Measurements from ENCODE around the gene MED28. TPM values are rescaled to one million over a fixed set of nuclear protein-coding genes. Genes with fewer than 3 reads are reported as not detected.

The MED28 gene
- total RNA-seq, 2 experiments from 2014 or later = 55.2 to 58.4 TPM

DNA sequence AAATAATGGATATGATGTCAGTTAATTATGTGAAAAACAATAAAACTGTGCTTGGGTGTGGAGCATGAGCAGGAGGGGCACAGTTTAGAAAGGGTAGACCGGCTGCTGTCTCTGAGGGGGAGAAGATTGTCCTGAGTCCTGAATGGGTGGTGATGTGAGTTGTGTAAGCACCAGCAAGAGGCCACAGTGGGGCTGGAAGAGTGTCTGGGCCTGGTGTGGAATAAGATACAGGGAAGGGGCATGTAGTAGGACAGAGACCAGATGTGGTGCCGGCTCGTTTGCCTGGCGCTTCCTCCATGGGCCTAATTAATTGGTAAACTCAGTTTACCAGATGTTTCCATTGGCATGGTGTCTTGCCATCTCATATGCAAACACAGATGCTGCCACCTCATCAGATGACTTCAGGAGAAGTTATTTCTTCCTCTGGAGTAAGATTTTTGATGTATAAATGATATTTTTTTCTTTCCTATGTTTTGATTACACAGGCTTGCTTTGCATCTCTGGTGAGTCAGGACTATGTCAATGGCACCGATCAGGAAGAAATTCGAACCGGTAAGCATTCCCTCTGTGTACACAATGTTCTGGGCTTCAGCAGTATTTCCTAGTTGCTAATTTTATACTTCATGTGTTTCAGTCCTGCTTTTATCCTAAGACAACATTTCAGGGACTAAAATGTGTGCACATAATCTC lies 5.1 kb downstream of the MED28 start:
- ChIA-PET CTCF (interaction anchor here (0.8 to 2.0 kb wide), 3 partner anchors 17 to 70 kb away, joined by 3 to 10 read pairs (median 4); no protein-coding TSS in a partner anchor), POLR2A (interaction anchor here (0.6 to 1.4 kb wide), 3 partner anchors 41 to 744 kb away, joined by 3 read pairs; partner anchors contain the start of gene LAP3)
- Mint-ChIP-seq H3K9me3 (ENCODE audit: insufficient read depth) (no peaks in the 10 kb centered on the region), H3K27me3 (ENCODE audit: low read depth) (no peaks in the 10 kb centered on the region), H3K4me1 (ENCODE audit: low read depth) (peaks cover 41% of the 10 kb centered on the region), H3K4me3 (no peak overlapping the region), H3K27ac (peak overlapping the region; percentile 82), H3K36me3 (ENCODE audit: low read depth) (peaks cover 63% of the 10 kb centered on the region)
- no peak for ATAC-seq
- DNase-seq = no peak

DNA sequence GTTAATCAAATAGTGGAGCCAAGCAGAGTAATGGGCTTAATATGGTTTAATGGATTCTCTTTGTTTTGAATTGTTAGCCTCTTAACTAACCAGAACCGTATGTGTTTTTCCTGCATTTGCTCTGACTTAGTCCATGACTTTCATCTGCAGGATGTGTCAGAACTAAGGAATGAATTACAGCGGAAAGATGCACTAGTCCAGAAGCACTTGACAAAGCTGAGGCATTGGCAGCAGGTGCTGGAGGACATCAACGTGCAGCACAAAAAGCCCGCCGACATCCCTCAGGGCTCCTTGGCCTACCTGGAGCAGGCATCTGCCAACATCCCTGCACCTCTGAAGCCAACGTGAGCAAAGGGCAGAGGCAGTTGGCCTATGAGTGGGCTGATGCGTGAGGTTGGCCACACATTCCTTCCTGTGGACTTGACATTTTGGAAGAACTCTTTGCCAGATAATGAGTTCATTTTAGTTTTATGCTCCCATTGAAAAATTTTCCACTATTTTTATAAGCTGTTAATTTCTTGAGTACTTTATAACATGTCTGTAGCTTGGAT lies 9.1 kb downstream of the MED28 start:
- CTCF ChIA-PET = interaction anchor here (1.4 to 1.6 kb wide), 2 partner anchors 8 to 9 kb away, joined by 3 to 4 read pairs; partner anchors contain the start of gene MED28
- no peaks in the 10 kb centered on the region for H3K9me3 Mint-ChIP-seq (ENCODE audit: insufficient read depth)
- no peaks in the 10 kb centered on the region for H3K27me3 Mint-ChIP-seq (ENCODE audit: low read depth)
- no peak for DNase-seq
- no peak for ATAC-seq
- no peak overlapping the region for H3K27ac Mint-ChIP-seq
- H3K4me1 Mint-ChIP-seq (ENCODE audit: low read depth) = peaks cover 10% of the 10 kb centered on the region
- POLR2A ChIA-PET = interaction anchor here (0.8 kb wide), 1 partner anchor 9 kb away, joined by 4 read pairs; the partner anchor contains the start of gene MED28
- H3K4me3 Mint-ChIP-seq = no peak overlapping the region
- H3K36me3 Mint-ChIP-seq (ENCODE audit: low read depth) = peaks cover 74% of the 10 kb centered on the region

DNA sequence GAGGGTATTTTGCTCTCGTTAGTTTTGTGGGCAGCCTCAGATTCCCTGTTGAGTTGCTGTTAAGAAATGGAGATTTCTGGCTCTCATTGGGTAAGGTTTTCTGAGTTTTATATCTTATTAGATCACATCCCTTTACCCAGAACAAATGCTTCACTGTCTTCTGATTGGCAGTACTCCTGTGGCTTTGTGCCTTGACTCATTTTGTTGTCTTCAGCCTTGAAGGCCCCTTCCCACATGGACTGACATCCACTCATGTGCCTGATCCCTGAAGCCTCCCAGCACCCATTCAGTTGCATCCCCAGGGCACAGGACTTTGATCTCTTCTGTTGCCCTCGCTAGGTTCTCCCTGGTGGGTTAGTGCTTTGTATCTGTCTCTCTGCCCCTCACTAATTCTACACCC lies 10.4 kb downstream of the MED28 start:
- Mint-ChIP-seq H3K4me1 (ENCODE audit: low read depth) (no peaks in the 10 kb centered on the region), H3K27ac (no peak overlapping the region), H3K9me3 (ENCODE audit: insufficient read depth) (no peaks in the 10 kb centered on the region), H3K27me3 (ENCODE audit: low read depth) (no peaks in the 10 kb centered on the region), H3K4me3 (no peak overlapping the region), H3K36me3 (ENCODE audit: low read depth) (peaks cover 74% of the 10 kb centered on the region)
- ATAC-seq (no peak), DNase-seq (no peak)
- ChIA-PET CTCF (no interaction called here), POLR2A (no interaction called here)

DNA sequence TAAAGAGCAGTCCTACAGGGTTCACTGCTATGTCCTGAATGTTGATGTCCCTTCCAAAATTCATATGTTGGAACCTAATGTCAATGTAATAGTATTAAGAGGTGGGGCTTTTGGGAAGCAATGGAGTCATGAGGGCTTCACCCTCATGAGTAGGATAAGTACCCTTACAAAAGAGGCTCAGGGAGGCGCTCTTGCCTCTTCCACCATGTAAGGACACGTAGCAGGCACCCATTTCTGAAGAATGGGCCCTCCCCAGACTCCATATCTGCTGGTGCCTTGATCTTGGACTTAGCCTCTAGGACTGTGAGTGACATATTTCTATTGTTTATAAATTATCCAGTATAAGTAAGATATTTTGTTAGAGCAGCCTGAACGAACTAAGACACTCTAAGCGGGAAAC lies 15.8 kb downstream of the MED28 start:
- ChIA-PET CTCF (no interaction called here), POLR2A (interaction anchor here (0.5 kb wide), 1 partner anchor 13 kb away, joined by 3 read pairs; no protein-coding TSS in a partner anchor)
- Mint-ChIP-seq H3K9me3 (ENCODE audit: insufficient read depth) (no peaks in the 10 kb centered on the region), H3K27me3 (ENCODE audit: low read depth) (no peaks in the 10 kb centered on the region), H3K4me1 (ENCODE audit: low read depth) (peaks cover 2% of the 10 kb centered on the region), H3K4me3 (no peak overlapping the region), H3K27ac (no peak overlapping the region), H3K36me3 (ENCODE audit: low read depth) (peaks cover 64% of the 10 kb centered on the region)
- ATAC-seq (no peak), DNase-seq (no peak)

DNA sequence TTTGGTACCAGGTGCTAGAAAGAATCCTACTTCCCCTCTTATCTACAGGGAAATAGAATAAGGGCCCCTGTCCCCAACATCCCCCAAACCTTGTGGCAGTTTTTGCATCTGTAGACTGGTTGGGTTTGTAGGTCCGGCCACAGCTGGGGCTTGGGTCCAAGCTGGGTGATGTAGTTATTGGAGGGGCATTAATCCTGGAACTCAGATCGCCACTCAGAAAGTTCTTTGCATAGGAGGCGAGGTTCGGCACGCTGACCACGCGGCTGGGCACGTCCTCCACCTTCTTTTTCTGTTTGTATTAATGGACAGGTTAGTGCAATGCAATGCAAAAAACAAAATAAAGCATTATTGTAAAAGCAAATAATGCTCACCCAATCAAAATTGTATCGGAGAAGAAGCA lies 19.2 kb downstream of the MED28 start:
- Mint-ChIP-seq H3K4me3 (no peak overlapping the region), H3K9me3 (ENCODE audit: insufficient read depth) (no peaks in the 10 kb centered on the region), H3K27ac (no peak overlapping the region), H3K4me1 (ENCODE audit: low read depth) (peaks cover 2% of the 10 kb centered on the region), H3K27me3 (ENCODE audit: low read depth) (no peaks in the 10 kb centered on the region), H3K36me3 (ENCODE audit: low read depth) (peaks cover 42% of the 10 kb centered on the region)
- ChIA-PET POLR2A (no interaction called here), CTCF (no interaction called here)
- DNase-seq = no peak
- ATAC-seq = no peak

DNA sequence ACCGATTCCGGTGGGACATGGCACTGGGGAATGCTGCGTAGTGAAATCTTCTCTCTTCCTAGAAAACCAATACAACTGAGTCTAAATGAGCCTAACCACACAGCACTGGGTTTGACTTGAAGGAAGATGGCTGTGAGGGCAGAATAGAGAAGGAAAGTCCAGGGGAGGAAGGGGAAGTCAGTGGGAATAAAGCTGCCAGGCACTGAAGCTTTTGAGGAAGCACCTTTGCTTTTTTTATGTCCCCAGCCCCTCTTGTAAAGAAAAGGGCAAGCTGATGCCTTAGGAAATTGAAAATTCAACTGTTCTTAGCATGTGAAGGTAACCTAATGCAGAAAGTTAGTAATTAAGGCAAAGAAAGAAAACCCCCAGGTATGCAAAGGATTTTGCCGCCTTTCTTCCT lies 20.6 kb downstream of the MED28 start:
- CTCF ChIA-PET = interaction anchor here (1.6 to 3.5 kb wide), 3 partner anchors 20 to 86 kb away, joined by 3 to 30 read pairs (median 10); partner anchors contain the start of gene MED28

DNA sequence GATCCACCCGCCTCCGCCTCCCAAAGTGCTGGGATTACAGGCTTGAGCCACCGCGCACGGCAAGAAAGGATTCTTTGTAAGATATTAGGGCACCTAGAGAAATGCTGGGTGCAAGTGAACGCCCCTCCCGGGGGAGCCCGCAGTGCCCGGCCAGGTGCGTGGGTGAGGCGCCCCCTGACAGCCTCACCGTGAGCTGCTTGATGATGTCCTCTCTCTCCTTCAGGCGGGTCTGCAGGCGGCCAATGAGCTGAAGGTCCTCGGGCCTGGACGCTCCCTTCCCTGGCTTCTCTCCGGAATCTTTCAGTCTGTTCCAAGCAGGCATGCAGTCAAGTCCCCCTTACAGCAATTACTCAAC lies 21.9 kb downstream of the MED28 start:
- ChIA-PET POLR2A (interaction anchor here (0.7 to 1.8 kb wide), 2 partner anchors 22 to 173 kb away, joined by 3 to 6 read pairs; partner anchors contain the start of gene MED28), CTCF (interaction anchor here (0.7 to 3.5 kb wide), 16 partner anchors 13 to 173 kb away, joined by 3 to 30 read pairs (median 3); partner anchors contain the start of gene MED28)
- no peak for DNase-seq
- Mint-ChIP-seq H3K27ac (no peak overlapping the region), H3K4me1 (ENCODE audit: low read depth) (peaks cover 2% of the 10 kb centered on the region), H3K4me3 (no peak overlapping the region), H3K36me3 (ENCODE audit: low read depth) (peaks cover 23% of the 10 kb centered on the region), H3K9me3 (ENCODE audit: insufficient read depth) (no peaks in the 10 kb centered on the region), H3K27me3 (ENCODE audit: low read depth) (no peaks in the 10 kb centered on the region)
- peak; percentile 8 for ATAC-seq

More for the DNA sequence above, 20.6 kb downstream of the MED28 start:
- Mint-ChIP-seq H3K4me3 (no peak overlapping the region), H3K4me1 (ENCODE audit: low read depth) (peaks cover 2% of the 10 kb centered on the region), H3K27ac (no peak overlapping the region), H3K27me3 (ENCODE audit: low read depth) (no peaks in the 10 kb centered on the region), H3K36me3 (ENCODE audit: low read depth) (peaks cover 29% of the 10 kb centered on the region), H3K9me3 (ENCODE audit: insufficient read depth) (no peaks in the 10 kb centered on the region)
- ATAC-seq (no peak), DNase-seq (no peak)
- POLR2A ChIA-PET = no interaction called here

DNA sequence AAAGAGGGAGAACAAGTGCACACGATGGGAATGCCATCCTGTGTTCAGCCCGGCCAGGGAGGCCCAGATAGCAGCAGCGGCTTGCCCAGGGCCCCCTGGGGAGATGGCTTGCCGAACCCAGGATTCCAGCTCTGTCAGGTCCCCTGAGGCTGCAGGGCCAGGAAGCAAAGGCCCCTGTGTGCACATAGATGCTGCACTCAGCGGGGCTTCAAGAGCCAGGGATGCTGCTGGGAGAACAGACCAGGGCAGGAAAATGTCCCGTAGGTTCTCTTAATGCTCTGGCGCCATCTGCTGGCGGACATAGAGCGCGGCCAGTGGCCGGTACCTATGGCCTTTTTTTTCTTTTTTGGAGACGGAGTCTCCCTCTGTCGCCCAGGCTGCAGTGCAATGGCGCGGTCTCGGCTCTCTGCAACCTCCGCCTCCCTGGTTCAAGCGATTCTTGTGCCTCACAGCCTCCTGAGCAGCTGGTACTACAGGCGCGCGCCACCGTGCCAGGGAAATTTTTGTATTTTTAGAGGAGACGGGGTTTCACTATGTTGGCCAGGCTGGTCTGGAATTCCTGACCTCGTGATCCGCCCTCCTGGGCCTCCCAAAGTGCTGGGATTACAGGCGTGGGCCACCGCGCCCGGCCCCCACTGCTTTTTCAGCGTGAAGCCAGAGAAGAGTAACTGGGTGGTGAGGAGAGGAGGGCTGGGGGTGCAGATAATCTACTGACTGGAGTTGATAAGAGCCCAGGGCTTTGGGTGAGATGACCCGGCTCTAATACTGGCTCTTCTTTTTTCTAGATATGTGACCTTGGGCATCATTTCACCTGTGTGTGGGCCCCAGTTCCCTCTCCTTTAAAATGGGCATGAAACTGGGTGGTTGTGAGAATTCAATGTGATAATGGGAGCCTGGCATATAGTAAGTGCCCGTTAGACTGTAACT lies 22.5 kb downstream of the MED28 start:
- POLR2A ChIA-PET = interaction anchor here (0.7 to 1.8 kb wide), 3 partner anchors 22 to 173 kb away, joined by 3 to 6 read pairs (median 3); partner anchors contain the start of gene MED28
- H3K27ac Mint-ChIP-seq = no peak overlapping the region

DNA sequence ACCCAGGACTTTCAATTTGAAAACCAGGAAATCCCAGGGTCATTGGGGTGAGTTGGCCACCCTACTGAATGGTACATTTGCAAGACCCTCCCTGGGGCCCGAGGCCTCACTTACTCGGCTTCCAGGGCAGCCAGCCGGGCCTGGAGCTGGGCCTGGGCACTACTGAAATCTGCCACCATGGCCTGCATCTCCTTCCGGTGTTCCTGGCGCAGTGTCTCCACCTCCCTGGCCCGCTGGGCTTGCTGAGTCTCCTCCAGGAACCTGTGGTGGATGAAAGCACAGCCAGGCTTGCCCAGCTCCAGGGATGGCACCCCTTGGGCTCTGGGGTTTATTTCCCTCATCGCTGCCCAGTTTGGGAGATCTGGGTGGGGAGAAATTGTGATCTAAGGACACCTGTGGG lies 24.7 kb downstream of the MED28 start:
- CTCF ChIA-PET = no interaction called here
- ATAC-seq = no peak

More for the DNA sequence above, 22.5 kb downstream of the MED28 start:
- ATAC-seq (peak; percentile 90), DNase-seq (peak; percentile 81)
- CTCF ChIA-PET = interaction anchor here (0.7 to 3.5 kb wide), 17 partner anchors 12 to 173 kb away, joined by 3 to 30 read pairs (median 3); partner anchors contain the start of gene MED28
- H3K27me3 Mint-ChIP-seq (ENCODE audit: low read depth) = no peaks in the 10 kb centered on the region
- H3K9me3 Mint-ChIP-seq (ENCODE audit: insufficient read depth) = no peaks in the 10 kb centered on the region
- no peaks in the 10 kb centered on the region for H3K4me1 Mint-ChIP-seq (ENCODE audit: low read depth)
- H3K36me3 Mint-ChIP-seq (ENCODE audit: low read depth) = peaks cover 20% of the 10 kb centered on the region
- H3K4me3 Mint-ChIP-seq = no peak overlapping the region

DNA sequence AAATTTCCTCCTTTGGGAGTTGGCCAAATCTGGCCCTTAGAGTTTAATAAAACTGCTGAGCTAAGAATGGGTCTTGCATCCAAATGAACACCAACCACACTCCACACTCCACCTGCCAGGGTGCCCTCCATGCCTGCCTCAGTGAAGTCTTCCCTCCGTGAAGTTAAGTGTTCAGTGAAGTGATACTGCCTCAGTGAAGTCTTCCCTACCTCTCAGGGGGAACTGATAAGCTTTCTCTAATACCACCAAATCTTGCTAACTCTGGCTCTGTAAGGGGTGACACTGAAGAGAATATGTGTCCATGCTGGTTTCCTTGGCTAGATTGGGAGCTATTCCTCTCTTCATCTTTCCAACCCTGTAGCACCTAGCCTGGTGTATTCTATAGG lies 27.9 kb downstream of the MED28 start:
- DNase-seq (no peak), ATAC-seq (no peak)
- H3K4me1 Mint-ChIP-seq (ENCODE audit: low read depth) = no peaks in the 10 kb centered on the region
- no peaks in the 10 kb centered on the region for H3K27me3 Mint-ChIP-seq (ENCODE audit: low read depth)
- H3K9me3 Mint-ChIP-seq (ENCODE audit: insufficient read depth) = no peaks in the 10 kb centered on the region
- ChIA-PET POLR2A (no interaction called here), CTCF (interaction anchor here (1.6 kb wide), 1 partner anchor 94 kb away, joined by 4 read pairs; no protein-coding TSS in a partner anchor)
- no peak overlapping the region for H3K27ac Mint-ChIP-seq
- H3K4me3 Mint-ChIP-seq = no peak overlapping the region
- H3K36me3 Mint-ChIP-seq (ENCODE audit: low read depth) = peaks cover 9% of the 10 kb centered on the region

More for the DNA sequence above, 24.7 kb downstream of the MED28 start:
- H3K36me3 Mint-ChIP-seq (ENCODE audit: low read depth) = peaks cover 15% of the 10 kb centered on the region
- no peaks in the 10 kb centered on the region for H3K4me1 Mint-ChIP-seq (ENCODE audit: low read depth)
- H3K4me3 Mint-ChIP-seq = no peak overlapping the region
- POLR2A ChIA-PET = no interaction called here
- DNase-seq = no peak
- no peaks in the 10 kb centered on the region for H3K27me3 Mint-ChIP-seq (ENCODE audit: low read depth)
- H3K27ac Mint-ChIP-seq = no peak overlapping the region
- H3K9me3 Mint-ChIP-seq (ENCODE audit: insufficient read depth) = no peaks in the 10 kb centered on the region

DNA sequence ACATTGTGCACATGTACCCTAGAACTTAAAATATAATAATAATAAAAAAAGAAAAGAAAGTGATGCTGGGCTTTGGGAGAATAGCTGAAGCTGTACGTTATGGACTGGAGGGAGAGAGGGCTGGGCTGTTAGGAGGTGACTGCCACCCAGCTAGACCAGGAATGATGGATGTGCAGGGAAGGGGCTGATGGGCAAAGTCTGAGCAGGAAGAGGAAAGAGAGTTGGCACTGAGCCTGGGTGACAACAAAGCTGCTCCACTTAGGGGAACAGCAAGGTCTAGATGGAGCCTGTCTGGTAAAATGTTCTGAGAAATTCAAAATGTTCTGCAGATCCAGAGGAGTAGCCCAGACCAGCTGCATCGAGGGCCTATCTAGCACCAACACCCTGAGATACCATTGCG lies 32.3 kb downstream of the MED28 start:
- H3K27me3 Mint-ChIP-seq (ENCODE audit: low read depth) = peaks cover 5% of the 10 kb centered on the region
- no peak for DNase-seq
- H3K9me3 Mint-ChIP-seq (ENCODE audit: insufficient read depth) = no peaks in the 10 kb centered on the region
- H3K4me3 Mint-ChIP-seq = no peak overlapping the region
- ChIA-PET CTCF (interaction anchor here (1.0 kb wide), 1 partner anchor 9 kb away, joined by 4 read pairs; no protein-coding TSS in a partner anchor), POLR2A (no interaction called here)
- no peak overlapping the region for H3K27ac Mint-ChIP-seq
- peaks cover 7% of the 10 kb centered on the region for H3K4me1 Mint-ChIP-seq (ENCODE audit: low read depth)
- peaks cover 9% of the 10 kb centered on the region for H3K36me3 Mint-ChIP-seq (ENCODE audit: low read depth)
- ATAC-seq = no peak

Data from activated CD8-positive, alpha-beta T cell treated with anti-CD3 and anti-CD28 coated beads, Interleukin-2, amount 10 ng/mL, durations not matched to agents 7 days and 5 days (primary cell).